Measurements from ENCODE around the gene EIF5. TPM values are rescaled to one million over a fixed set of nuclear protein-coding genes. Genes with fewer than 3 reads are reported as not detected.
A peak's percentile ranks its signal among the peaks of the same experiment; 100 is the strongest.

The EIF5 gene
- total RNA-seq: 117 and 173 TPM in 2 replicates

DNA sequence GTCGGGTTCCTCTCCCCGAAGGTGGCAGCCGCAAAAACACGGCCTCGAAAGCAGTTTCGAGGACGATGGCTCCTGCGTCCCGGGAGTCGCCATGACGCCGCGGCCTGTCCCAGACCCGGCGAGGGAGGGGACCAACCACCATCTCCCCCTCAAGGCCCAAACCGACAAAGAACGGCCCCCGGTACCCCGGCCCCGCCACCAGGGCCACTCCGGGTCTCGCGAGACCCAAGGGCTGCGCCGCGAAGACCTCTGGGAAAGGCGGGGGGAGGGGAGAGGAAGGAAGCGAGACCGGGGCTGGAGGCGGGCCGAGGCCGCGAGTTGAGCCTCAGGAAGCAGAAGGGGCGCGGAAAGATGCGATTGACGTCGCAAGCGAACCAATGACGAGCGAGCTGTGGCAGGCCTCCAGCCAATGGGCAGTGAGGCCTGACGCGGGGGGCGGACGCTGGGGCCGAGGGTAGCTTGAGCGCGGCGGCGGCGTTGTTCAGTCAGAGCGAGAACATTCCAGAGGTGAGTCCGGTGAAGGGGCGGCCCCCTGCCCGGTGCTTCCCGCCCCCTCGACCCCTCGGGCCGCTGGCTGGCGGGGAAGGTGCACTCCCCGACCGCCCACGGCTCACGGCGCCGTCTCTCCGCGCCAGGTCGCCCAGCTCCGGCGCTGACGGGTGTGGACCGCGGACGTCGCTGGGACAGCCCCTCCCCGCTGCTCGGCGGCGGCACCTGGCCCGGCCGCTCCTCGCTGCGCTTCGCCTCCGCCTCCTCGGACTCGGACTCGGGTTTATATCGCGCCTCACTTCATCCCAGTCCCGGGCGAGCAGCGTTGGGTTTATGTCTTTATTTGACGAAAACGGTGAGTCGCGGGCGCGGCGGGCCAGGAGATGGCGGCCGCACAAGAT, at the start of gene EIF5:
EIF5 (plus strand) TSS at position 484 of the 890 bp plus-strand sequence. CDS start 1,624 bp downstream, outside the sequence.
- DNase-seq (ENCODE audit: low read depth): peak; percentile 92

DNA sequence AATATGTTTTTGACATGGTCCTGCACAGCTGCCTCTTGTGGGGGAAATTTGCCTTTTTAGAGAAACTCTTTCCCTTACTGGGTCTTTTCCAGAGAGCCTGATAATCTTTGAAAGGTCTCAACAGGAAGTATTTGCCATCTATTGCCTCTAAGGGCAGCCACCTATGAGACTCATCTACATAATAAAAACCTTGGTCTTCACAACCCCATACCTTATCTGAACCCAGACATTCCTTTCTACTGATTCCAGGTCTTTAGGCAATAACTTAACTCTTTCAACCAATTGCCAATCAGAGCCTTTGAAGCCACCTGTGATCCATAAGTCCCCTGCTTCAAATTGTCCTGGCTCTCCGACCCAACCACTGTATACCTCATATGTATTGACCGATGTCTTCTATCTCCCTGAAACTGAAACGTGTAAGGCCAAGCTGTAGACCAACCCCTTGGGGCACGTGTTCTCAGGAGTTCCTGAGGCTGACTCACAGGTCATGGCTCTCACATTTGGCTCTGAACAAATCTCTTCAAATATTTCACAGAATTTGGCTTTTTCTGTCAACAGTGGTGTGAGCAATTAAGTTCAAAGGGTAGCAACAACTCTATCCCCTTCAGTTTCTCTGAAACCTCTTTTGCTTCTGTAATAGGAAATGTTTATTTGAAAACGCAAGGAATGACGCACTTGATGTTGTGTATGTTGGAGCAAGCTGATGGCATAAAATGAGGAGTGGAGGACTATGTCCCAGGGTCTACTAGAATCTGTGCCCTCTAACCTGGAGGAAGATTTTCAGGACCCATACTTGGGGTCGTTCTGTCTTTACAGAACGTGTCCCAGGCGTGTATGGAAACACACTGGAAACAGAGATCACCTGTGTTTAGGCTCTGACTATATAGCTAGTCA, 49.2 kb upstream of the EIF5 start:
- peak; percentile 75 for DNase-seq (ENCODE audit: low read depth)

DNA sequence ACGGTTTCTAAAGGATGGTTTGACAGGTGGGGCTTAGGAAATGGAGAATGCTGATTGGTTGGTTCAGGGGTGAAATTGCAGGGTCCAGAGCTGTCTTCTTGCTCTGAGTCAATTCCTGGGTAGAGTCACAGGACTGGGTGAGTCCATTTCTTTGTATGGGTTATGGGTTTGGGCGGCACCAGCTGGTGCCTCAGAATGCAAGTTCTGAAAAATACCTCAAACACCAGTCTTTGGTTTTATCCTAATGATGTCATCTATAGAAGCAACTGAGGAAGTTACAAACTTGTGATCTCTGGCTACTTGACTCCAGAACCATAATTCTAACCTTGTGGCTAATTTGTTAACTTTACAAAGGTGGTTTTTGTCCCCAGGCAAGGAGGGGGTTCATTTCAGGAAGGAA, 47.6 kb upstream of the EIF5 start:
- no peak for DNase-seq (ENCODE audit: low read depth)

DNA sequence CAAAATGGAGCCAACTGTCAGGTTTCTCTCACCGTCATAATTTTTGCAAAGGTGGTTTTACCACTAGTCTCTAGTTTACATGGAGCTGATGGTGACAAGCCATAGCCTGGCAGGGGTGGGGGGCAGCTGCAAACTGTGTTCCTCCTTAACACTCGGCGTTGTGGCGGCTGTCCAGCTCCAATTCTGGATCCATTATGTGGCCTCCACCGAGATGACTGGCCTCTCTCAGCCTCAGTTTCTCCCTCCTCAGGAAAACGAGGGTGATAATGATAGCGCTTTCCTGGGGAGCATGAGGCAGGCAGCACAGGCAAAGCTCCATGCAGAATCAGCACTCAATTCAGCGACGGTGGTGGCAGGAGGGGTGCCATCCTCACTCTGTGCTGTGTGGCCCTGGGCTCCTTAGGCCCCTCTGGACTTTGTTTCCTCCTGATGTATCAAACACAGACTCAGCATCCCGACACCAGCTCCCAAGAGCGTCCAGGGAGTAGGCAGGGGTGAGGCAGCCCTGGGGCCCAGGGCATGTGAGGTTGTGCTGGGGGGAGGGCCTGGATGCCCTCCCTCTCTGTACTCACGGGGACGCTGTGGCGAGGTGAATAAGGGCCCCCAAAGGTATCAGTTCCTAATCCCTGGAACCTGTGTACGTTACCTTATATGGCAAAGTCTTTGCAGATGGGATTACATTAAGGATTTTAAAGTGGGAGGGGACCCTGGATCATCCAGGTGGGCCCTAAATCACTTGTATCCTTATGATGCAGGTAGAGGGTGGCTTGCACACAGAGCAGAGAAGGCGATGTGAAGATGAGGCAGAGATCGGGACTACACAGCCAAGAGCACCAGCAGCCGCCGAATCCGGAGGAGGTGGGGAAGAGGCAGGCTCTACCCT, 46.8 kb upstream of the EIF5 start:
- DNase-seq (ENCODE audit: low read depth): no peak

DNA sequence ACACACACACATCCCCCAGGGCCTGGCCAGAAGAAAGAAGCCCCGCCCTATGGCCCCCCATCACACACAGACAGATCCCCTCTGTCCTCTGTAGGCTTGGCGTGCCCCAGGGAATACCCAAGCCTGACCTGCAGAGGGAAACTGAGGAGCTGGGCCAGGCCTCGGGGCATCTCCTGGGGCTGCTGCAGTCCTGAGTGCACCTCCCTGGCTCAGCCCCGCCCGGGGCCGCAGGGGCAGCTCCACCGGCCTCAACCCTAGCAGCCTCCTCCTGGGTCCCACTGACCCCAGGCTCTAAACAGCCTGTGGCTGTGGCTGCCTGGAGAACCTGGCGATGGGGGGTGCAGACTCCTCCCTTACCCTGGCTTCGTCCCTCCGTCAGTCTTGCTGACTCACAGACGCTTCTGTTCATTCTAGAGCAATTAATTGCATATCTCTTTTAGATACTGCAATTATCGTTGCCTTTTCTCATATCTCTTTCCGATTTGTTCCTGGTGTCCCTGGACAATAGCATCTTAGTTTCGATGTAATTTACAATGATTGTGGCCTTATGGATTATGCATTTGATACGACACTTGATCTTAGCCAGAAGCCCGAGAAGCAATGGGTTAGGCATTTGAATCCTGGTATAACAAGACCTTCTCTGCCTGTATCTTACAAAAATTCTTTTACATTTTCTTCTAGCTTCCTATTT, 45.8 kb upstream of the EIF5 start:
- no peak for DNase-seq (ENCODE audit: low read depth)

DNA sequence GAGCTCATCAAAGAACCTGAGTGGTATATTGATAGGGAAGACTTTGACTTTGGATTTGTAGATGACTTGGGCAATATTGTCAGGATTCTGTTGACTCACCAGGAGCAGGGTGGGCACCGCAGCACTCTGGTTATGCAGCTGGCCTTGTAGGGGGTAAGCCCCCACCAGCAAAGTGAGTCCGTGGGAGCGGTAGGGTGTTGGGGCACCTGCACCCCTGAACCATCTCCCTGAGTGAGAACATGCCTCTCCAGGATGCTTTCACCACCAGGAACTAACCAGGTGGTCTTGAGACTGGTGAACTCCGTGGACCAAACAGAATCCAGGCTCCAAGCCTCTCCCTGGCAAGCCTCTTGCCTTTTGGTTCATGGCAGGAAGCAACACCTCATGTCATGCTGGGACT, 44.0 kb upstream of the EIF5 start:
- DNase-seq (ENCODE audit: low read depth): no peak

DNA sequence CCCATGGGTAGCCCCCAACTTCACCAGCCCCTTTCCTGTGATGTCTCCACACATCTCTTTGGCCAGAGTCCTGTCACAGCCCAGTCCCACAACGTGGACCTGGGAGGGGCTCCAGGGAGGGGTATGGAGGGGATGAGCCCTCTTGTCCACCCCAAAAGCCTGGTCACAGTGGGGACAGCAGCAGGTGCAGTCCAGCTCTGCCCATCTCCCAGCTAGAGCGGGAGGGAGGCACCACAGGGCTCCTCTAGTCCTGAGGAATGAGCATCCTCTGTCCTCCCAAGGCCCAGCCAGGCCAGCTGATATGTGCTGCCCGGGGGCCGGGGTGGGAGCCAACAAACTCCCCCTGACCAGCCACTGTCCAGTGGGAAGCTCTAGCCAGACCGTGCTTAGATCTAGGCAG, 43.5 kb upstream of the EIF5 start:
- no peak for DNase-seq (ENCODE audit: low read depth)

DNA sequence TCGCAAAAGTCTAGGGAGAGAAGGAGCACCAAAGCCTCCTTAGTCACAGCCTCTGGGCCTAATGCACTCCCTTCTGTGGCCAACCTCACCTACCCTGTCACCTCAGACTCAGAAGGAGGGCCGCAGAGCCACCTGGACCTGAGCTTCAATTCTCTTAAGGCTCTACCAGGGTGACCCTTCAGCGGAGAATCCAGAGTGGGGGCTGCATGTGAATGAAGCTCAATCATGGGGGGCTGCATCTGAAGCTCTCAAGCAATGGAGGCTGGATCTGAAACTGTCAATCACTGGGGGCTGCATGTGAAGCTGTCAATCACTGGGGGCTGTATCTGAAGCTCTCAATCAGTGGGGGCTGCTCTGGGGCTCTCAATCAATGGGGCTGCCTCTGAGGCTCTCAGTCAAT, 43.1 kb upstream of the EIF5 start:
- DNase-seq (ENCODE audit: low read depth): no peak

DNA sequence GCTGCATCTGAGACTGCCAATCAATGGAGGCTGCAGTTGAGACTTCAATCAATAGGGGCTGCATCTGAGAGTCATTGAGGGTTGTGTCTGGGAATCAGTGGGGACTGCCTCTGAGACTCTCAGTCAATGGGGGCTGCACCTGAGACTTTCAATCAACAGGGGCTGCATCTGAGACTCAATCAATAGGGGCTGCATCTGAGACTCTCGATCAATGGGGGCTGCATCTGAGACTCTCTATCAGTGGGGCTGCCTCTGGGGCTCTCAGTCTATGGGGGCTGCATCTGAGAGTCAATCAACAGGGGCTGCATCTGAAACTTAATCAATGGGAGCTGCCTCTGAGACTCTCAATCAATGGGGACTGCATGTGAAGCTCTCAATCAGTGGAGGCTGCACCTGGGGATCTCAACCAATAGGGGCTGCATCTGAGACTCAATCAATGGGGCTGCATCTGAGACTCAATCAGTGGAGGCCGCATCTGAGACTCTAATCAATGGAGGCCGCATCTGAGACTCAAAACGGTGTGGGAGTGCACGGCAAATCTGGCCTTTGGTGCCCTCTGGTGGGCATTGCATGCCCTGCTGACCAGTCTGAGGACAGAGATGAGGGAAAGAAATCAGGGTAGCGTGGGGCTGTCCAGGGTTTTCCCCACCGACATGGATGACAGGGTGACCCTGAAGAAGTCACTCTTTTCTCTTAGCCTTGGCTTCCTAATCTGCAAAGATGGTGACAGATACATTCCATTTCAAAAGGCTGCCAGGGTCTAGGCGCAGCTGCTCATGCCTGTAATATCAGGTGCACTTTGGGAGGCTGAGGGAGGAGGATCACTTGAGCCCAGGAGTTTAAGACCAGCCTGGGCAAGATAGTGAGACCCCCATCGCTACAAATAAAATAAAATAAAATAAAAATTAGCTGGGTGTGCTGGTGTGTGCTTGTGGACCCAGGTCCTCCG, 41.3 kb upstream of the EIF5 start:
- DNase-seq (ENCODE audit: low read depth): peak; percentile 44

DNA sequence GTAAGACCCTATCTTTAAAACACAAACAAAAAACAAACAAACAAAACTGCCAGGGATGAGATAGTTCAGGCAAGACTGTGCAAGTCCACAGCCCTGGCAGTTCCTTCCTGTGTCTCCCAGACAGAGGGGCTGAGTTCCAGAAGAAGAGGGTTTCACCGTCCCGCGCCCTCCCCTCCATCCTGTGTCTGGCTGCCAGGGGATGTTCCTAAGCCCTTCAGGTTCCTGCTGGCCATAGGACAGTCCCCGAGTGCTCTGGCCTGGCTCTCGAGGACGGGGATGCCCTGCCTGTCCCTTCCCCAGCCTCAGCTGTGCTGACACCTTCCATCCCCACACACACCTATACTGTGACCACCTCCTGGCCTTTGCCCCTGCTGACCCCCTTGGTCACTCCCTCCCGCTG, 40.6 kb upstream of the EIF5 start:
- no peak for DNase-seq (ENCODE audit: low read depth)

DNA sequence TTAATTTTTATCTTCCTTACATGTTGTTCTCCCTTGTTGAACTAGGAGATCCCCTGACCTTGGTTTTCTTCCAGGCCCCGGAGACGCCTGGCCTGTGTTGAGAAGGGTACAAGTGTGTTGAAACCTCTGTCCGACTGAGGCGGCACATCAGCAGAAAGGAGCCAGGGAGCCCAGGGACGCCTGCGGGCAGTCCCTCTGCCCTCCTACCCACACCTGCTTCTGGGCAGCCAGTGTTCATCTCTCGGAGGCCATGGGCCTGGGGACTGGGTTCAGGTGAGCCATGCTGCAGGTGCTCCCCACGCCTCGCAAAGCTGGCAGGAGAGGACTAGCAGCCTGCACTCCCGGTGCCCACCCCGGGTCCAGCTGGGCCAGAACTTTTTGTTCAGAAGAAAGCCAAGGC, 39.9 kb upstream of the EIF5 start:
- no peak for DNase-seq (ENCODE audit: low read depth)

DNA sequence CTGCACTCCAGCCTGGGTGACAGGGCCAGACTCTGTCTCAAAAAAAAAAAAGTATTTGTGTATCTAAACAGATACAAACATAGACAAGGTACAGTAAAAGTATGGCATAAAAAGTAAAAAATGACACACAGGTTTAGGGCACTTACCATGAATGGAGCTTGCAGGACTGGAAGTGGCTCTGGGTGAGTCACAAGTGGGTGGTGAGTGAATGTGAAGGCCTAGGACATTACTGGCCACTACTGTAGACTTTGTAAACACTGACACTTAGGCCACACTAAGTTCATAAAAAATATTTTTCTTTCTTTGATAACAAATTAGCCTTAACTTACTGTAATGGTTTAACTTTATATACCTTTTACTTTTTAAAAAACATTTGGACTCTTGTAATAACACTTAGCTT, 38.0 kb upstream of the EIF5 start:
- peak; percentile 84 for DNase-seq (ENCODE audit: low read depth)

DNA sequence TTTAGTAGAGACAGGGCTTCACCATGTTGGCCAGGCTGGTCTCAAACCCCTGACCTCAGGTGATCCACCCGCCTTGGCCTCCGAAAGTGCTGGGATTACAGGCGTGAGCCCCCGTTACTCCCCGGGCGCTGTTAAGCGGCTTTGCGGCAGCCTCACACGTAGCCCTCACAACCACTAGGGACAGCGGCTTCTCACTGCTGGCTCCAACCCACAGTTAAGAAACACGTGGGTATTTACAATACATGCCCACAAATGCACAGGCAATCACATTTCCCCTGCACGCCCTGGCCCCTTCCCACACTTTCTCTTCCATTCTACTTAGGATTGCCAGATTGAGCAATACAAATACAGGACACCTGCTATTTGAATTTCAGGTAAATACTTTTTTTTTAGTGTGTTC, 37.0 kb upstream of the EIF5 start:
- DNase-seq (ENCODE audit: low read depth): no peak

DNA sequence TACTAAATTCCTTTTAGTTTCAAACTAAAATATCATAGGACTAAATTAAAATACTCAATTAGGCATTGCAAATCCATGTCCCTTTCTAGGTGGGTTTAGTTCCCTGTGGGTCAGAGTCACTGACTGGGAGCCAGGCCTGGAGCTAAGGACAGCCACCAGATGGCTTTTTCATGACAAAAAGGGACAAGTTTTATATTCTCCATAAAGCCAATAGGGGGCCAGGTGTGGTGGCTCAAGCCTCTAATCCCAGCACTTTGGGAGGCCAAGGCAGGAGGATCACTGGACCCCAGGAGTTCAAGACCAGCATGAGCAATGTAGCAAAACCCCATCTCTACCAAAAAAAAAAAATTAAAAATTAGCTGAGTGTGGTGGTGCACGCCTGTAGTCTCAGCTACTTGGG, 35.4 kb upstream of the EIF5 start:
- no peak for DNase-seq (ENCODE audit: low read depth)

DNA sequence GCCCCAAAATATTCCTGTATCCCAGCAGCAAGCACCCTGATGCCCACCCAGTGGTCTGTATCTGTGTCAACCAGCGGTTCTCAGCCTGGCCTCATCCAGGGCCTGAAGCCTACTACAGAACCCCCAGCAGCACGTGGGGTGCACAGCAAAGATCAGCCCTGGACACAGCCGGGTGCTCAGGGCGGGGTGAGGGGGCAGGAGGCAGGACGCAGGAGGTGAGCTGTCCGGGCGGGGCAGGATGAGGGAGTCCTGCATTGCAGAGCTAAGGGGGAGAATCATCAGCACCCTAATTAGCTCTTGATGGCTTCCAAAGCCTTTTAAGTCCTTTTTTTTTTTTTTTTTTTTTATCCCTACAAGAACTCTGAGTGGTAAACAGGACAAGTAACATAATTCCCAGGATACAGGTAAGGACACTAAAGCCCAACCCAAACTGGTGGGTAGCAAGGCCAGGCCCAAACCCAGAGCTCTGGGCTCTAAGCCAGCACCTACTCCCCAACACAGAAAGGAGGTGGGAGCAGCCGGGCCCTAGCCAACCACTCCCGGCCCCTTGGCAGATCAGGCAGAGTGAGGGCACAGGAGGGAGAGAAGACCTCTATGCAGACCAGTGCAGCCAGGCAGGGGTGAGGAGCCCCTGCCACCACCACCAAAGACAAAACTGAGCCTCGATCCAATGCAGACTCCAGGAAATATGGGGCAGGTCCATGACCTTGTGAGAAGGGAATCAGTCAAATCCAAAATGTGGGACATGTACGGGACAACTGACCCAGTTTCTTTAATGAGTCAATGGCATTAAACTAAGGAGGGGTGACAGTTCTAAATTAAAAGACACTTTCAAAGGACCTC, 32.3 kb upstream of the EIF5 start:
- no peak for DNase-seq (ENCODE audit: low read depth)

DNA sequence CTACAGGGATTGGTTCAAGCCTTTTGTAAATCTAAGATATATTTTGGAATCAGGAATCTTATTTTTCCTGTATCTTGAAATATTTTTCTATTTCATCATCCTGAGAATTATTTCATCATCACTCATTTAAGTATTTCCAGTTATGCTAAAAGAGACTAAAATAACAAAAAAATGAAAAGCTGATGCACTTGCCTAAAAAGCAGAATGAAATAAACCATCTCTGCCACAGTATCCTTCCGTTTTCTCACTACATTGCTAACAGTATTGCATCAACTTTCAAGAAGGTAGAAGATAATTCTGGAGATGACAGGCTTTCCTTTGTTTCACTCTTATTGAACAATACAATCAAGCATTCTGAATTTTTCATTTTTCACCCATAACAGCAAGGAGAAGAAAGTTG, 31.1 kb upstream of the EIF5 start:
- no peak for DNase-seq (ENCODE audit: low read depth)

DNA sequence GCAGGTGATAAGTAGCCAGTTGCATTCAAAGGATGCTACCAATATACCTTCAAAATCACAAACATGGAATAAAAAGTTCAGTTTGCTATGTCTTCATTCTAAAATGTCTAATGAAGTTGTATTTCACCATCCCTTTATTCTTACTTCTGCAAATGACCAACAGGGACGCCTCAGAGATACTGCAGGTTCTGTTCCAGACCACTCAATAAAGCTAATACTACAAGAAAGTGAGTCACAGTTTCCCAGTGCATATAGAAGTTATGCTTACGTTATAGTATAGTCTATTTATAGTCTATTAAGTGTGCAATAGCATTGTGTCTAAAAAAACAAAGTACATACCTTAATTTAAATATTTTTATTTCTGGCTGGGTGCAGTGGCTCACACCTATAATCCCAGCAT, 29.3 kb upstream of the EIF5 start:
- no peak for DNase-seq (ENCODE audit: low read depth)

DNA sequence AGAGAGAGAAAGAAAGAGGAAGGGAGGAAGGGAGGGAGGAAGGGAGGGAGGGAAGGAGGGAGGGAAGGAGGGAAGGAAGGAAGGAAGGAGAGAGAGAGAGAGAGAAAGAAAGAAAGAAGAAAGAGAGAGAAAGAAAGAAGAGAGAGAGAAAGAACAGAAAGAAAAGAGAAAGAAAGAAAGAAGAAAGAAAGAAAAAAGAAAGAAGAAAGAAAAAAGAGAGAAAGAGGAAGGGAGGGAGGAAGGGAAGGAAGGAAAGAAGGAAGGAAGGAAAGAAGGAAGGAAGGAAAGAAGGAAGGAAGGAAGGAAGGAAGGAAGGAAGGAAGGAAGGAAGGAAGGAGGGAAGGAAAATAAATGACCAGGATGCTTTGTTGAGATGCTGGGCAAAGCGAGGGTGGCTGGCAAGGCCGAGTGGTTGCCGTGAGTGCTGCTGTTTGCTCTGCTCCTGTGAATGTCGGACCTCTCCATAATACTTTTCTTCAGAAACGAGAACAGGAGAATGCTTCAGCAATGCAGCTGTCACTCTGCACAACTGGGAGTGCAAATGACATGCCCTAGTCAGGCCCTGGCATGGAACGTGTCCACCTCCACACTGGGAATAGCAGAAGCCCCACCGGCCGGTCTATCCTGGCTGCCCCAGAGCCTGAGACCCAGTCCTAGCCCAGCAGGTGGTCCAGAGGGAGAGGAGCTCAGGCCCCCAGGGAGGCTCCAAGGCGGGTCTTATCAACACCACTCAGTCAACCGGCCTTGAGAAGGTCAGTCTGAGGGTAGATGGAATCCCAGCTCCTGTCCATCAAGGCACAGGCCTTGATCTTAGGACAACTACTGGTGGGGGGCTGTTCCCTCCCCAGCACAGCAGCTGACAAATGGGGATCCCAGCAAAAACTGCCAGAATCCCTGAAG, 25.1 kb upstream of the EIF5 start:
- no peak for DNase-seq (ENCODE audit: low read depth)
